Fibroblast of peridontal ligament (primary cell): ENCODE measurements around the gene CKLF.
"Not testable (repeated sequence)": the region's sequence is repeated elsewhere in the genome, so short reads cannot be mapped to it uniquely, and the experiment has no call there.

ENCODE experiments used
- DNase-seq: peaks from one replicate; pipeline ENCODE4 v3.0.0-alpha.2; 2010; ENCODE audit errors: extremely low read depth

Gene CKLF

DNA sequence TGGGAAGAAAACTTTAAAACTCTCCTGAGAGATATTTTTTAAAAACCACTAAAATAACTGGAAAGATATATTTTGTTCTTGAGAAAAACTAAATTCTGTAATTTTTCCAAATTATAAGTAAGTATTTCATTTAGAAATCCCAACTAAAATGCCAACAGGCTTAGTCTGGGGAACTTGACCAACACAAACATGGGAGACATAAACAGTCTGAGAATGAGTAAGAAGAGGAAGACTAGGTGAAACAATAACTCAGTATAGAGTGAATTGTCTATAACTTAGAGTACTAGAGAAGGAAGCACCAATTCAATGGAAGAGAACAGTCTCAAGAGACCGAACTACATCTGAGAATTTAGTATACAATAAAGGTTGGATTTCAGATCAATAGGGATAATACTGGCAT, 16.8 kb downstream of the CKLF start:
- DNase-seq = peak; percentile 82

- DNase-seq = peak; percentile 53
Observed at GRCh38 chr16:66569827-66570405, 17.5 kb downstream of the CKLF start.

- no peak for DNase-seq
Observed at GRCh38 chr16:66572356-66572755, 20.0 kb downstream of the CKLF start.

DNA sequence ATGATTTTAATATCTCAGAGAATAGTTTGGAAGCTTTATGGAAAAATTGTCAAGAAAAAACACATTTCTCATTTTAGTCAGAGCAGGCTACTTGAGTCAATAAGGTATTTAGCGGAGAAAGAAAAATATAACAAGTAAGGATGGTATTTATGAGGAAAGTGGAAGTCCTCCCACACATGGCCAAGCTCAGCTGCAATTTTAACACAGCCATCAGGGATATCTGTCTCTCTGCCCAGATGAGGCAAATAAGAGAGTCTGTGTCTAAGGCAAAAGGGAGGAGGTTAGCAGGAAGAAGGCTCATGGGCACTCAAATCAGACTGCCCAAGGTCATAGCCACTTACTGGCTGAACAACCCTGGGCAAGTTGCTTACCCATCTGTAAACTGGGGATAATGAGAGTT, 21.7 kb downstream of the CKLF start:
- DNase-seq = no peak

DNA sequence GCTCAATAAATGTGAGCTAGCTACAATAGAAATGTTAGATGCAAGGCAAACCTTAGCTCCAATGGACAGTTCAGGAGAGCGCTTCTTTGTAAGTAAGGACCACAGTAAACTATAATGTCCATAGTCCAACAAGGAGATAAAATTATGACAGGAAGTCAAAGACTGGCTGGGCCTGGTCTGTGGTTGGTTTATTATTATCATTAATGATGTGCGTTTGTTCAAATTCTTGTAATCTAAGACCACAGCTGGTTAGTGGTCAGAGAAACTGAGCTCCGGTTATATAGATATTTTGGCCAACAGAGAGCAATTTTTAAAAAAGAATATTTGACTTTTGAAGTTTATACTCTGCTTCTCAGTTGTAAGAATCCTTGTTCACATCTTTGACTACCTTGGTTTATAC, 22.2 kb downstream of the CKLF start:
- DNase-seq = no peak

- DNase-seq = no peak
Observed at GRCh38 chr16:66575060-66575459, 22.7 kb downstream of the CKLF start.

- DNase-seq = peak; percentile 28
Observed at GRCh38 chr16:66576296-66576695, 23.9 kb downstream of the CKLF start.

DNA sequence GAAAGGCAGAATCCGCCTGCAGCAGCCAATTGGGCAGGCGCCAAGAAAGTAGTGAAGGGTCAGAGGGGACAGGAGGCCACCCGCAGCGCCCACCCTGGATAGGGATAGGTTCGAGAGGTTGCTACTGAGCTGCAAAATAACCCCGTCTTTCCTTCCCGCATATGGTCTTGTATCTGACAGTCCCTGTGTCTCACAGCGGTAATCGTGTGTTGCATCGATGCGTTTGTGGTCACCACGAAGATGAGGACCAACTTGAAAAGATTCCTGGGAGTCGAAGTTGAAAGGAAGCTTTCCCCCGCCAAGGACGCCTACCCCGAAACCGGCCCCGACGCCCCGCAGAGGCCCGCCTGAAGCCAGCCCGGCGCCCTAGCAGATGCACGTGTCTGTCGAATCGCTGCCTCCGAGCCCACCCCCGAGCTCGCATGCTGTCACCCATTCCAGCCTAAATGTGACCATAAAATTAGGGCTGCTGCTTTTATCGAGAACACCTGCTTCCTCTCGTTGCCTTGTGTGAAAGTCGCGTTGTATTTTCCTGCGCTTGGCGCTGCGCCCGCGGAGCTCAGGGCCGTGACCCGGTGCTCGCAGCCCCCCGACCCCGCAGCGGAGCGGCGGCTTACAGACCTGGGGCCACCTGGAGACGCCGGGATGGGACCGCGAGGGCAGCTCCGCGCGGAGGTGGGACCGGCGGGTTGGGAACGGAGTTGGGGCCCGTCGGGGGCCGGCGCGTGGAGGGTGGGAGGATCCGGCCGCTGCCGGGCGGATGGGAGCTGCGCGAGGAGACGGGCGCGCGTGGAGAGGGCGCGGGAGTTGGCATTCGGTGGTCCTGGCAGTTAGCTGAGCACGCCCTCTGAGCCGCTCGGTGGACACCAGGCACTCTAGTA, 26.5 kb downstream of the CKLF start, which contains the start of gene CMTM2:
Gene CMTM2, plus strand, starts transcription at position 813 of the 881 bp plus-strand sequence. CDS start 145 bp downstream, outside the sequence.
- DNase-seq = no peak

DNA sequence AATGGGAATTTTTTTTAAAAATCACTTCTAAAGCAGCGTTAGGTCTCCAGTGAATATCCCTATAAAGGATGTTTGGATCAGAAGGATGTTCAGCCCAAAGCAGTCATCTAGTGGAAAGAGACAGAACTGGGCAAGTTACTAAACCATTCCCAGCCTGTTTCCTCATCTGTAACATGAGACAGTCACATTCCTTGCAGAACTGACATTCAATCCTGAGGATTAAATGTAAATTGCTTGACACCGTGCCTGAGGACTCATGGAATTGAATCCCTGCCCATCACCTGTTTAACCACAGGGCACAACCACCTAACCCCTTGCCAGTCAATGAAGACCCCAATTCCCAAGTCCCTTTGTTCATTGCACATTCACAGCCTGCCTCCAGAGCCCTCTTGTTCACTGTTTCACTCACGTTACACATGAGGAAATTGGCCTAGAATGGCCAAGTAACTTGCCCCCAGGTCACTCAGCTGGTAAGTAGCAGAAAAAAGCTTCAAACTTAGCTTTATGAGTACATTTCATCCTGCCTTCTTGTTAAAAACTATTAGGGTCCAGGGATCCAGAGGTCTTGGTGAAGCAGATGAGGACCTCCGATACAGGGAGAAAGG, 28.3 kb downstream of the CKLF start:
- DNase-seq = peak; percentile 89

- peak; percentile 26 for DNase-seq
Observed at GRCh38 chr16:66581246-66581952, 29.0 kb downstream of the CKLF start.

DNA sequence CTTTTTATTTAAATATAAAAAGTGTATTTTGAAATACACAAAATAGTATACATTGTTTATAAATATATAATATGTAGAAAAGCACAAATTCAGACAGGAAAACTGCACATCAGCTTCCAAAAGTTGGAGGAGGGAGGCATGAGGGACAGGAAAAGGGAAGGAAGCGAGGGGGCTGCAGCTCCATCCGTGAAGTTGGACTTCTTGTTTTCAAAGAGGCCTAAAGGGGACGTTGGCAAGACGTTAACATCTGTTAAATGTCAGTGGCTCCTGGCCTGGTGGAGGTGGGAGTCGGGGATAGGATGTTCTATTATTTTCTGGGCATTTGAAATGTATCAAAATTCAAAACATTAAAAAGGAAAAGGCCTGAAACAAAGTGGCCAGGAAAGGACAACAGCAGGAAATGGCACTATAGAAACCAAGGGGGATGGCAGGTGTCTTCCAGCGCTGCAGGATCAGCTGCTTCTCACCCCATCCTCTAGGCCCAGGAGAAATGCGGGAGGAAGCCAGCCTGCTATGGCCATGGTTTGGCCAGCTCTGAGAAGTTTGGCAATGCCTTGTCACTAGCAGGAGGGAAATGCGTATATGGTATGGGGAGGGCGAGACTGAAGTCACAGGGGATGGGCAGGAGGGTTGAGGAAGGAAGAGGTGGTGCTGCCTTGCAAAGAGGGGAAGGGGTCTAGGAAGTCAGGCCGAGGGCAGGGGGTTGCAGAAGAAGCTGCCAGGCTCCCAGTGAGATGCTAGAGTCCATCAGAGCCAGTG, 33.3 kb downstream of the CKLF start:
- DNase-seq = no peak

DNA sequence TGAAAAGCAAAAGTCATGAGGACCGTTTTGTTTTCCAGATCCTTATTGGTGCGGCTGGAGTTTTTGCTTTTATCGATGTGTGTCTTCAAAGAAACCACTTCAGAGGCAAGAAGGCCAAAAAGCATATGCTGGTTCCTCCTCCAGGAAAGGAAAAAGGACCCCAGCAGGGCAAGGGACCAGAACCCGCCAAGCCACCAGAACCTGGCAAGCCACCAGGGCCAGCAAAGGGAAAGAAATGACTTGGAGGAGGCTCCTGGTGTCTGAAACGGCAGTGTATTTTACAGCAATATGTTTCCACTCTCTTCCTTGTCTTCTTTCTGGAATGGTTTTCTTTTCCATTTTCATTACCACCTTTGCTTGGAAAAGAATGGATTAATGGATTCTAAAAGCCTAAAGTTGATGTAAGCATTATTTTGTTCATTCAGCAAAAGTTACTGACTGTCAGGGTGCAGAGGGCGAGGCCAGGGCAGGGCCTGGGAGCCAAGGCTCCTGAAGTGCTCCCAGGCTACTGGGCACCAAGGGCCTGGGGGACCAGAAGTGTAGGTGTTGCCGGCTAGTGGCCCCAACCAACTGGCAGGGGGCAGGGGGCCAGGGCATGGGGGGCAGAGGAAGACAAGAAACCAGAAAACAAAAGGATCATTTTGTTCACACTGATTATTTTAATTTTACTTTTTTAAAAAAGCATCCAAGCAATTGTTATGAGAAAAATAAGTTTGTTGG, 35.7 kb downstream of the CKLF start:
- no peak for DNase-seq

DNA sequence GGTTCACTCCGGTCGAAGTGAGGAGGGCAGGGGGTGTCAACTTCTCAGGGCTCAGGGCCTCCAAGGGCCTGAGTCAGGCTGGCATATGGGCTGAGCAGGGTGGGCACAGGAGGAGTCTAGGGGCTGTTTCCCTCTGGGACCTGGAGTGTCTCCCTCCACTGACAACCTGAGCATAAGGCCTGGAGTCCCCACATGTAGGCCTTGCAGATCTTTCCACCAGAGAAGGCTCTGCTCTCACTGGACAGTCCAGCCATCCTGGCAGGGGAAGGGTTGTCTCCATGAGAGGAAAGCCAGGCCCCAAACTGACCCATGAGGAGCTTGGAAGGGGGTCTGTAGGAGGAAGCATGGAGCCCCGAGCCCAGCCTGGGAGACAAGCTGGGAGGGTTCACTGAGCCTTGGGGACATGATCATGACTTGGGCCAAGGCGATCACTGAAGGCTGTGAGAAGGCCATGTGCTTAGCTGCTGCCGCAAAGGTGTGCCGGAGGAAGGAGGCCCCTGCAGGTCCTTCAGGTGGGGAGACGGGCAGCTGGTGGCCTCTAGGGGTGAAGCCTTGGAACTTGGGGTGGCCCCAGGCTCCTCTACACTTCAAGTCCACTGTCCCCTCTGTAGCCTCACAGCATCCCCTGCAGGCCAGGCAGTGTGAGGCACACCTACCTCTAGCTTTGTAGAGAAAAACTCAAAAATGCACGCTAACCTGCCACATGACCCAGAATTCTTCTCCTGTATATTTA, 36.8 kb downstream of the CKLF start:
- DNase-seq = peak; percentile 16

DNA sequence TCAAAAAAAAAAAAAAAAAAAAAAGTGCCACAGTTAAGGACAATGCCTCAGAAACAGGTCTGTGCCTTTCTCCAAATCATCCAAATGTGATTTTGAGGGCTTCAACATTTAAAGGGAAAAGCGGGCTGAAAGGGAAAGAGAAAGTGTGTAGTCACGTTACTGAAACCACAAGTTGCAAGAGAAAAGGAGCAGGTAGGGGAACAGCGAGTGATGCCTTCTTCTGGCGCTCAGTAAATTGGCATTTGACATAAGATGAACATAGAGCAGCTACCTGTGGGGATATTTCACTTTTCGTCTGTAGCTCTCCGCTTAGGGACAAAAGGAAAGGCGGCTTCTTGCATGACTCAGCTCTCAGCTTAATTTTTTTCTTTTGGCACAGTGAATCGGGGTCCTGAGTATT, 37.9 kb downstream of the CKLF start:
- peak; percentile 15 for DNase-seq

DNA sequence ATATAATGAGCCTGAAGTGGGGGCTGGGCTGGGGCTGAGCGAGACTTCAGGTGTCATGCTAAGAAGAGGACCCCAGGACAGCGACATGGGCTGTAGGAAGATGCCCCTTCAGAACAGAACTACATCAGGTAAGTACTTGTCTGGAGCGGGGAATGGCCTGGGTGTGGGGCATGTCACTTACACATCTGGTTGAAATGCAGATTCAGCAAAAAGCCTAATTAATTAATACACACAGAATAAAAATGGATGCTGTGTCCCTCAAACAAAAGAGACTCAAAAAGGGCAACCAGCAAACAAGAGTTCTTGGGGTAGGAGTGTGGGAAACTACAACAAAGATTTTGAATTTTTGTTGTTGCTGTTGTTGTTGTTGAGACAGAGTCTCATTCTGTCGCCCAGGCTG, 38.6 kb downstream of the CKLF start:
- DNase-seq = no peak

DNA sequence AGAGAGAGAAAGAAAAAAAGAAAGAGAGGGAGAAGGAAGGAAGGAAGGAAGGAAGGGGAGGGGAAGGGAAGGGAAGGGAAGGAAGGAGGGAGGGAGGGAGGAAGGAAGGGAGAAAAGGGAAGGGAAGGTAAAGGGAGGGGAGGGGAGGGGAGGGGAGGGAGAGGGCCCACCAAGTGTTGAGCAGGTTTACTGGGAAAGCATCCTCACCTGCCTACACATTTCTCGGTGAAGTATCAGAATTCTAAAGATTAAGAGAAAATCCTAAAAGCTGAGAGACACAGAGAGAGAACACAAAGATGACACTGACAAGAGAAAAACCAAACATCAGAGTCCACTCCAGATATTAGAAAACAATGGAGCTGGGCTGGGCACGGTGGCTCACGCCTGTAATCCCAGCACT, 39.9 kb downstream of the CKLF start:
- DNase-seq = no peak

DNA sequence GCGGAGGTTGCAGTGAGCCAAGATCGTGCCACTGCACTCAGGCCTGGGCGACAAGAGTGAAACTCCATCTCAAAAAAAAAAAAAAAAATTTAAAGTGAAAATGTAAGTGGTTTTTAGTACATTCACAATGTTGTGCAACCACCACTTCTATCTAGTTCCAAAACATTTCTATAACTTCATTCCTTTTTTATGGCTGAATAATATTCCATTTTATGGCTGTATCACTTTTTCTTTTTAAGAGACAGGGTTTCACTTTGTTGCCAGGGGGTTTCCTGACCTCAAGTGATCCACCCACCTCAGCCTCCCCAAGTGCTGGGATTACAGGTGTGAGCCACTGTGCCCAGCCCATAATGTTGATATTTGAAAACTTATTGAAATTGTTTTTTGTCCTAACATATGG, 40.4 kb downstream of the CKLF start:
- DNase-seq = no peak

DNA sequence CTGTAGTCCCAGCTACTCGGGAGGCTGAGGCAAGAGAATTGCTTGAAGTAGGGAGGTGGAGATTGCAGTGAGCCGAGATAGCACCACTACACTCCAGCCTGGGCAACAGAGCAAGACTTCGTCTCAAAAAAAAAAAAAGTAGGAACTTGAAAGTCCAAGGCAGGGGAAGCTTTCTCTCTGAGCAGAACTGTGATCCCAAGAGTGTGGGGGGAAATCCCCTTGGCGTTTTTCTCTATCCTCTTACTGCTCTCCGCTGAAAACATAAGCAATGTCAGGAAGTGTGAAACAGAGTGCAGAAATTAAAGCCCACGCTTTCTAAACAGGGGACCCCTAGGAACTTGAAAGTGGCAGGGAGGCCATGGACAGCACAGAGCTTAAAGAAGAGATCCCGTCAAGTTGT, 42.4 kb downstream of the CKLF start:
- no peak for DNase-seq

DNA sequence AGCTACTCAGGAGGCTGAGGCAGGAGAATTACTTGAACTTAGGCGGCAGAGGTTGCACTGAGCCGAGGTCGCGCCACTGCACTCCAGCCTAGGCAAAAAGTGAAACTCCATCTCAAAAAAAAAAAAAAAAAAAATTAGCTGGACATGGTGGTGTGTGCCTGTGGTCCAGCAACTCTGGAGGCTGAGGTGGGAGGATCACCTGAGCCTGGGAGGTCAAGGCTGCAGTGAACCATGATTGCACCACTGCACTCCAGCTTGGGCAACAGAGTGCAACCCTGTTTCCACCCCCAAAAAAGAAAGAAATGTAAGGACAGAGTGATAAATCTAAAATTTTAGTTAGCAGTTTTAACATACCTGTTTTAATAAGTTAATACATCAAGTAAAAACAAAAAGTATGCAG, 44.2 kb downstream of the CKLF start:
- not testable (repeated sequence) for DNase-seq
